Measurements from ENCODE around the gene HIVEP3.

Gene HIVEP3

GRCh38 chr1:41677620-41678019 lies 241.1 kb downstream of the HIVEP3 start:
- no peak for DNase-seq

GRCh38 chr1:41675401-41675800 lies 243.3 kb downstream of the HIVEP3 start:
- DNase-seq, result no peak

DNA sequence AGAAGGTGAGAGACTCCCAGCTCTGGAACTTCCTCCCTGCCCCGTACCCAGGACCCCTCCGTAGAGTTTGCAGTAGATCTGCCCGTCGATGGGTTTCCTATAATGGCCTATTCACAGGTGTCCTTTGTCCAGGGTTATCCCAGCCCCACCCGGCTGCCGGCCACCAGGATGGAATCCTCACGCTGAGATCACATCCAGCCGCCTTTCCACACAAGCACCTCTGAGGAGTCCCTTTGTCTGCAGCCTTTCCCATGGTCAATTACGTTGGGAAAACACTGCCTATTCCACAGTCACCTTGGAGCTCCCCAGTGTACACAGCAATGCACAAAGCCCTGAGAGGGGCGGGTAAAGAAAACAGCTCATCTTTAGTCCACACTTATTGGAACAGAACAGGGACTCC lies 244.2 kb downstream of the HIVEP3 start:
- DNase-seq, result no peak

GRCh38 chr1:41673806-41674205 lies 244.9 kb downstream of the HIVEP3 start:
- peak; percentile 46 to 50 for DNase-seq

GRCh38 chr1:41673378-41673777 lies 245.3 kb downstream of the HIVEP3 start:
- peak; percentile 39 to 57 for DNase-seq

DNA sequence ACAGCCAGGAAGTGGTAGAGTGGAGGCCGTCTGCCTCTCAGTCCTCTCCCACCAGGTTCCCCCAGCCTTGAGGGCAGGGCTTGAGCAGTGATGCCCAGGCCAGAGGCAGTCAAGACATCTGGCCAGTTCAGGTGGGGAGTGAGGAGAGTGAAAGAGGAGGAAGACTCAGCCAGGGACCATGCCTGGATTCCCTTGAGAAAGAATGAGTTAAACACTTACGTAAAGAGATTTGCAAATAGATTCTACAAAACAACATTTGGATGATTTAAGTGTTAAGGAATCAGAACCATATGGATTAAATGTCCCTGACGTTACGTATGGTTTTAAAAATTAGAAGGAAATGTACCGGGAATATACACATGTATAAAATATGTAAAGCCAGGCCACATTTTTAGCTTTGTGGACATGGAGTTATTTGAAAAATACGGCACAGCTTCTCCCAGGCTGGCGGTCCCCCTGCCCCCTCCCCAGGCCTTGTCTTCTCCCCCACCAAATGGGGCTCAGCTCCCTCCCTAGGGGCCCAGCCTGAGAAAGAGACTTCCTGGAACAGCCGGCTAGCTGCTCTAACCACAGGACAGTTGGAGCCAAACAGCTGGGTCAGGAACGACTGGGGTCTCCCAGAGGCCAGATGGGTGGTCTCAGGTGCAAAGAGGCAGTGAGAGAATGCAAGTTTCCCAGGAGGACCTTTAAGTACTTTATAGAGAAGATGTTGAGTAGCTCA lies 245.9 kb downstream of the HIVEP3 start:
- DNase-seq, result no peak

- no peak for DNase-seq
Observed at GRCh38 chr1:41672173-41672572, 246.5 kb downstream of the HIVEP3 start.

DNA sequence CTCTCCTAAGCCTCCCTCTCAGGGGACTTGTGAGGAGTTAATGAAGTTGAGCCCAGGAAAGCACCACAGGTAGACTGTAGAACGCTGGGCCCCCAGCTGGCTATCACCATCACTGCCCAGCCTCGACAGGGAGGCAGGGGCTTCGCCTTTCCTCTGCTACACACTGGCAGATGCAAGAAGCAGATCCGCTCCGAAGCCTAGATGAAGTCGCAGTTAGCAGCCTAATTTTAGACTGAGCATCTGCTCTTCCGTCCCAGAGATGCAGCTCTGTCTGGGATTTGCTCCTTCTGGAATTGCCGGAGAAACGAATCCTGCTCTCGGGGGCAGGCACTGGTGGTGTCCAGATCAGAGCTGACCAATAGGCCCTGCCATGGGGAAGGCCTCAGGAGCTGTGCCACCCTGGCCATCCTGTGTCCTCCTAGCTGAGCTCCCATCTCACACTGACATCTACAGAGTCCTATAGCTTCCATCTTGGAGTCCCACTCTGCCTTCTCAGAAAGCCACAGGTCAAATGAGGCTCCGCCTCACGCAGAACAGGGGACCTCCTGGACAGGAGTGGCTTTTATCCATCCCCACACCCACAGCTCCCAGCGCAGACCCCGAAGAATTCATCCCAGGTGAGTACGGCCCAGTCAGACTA lies 247.5 kb downstream of the HIVEP3 start:
- DNase-seq, result no peak

- DNase-seq, result peak; percentile 38 to 52
Observed at GRCh38 chr1:41670217-41670957, 248.3 kb downstream of the HIVEP3 start.

GRCh38 chr1:41668967-41669366 lies 249.8 kb downstream of the HIVEP3 start:
- no peak for DNase-seq

GRCh38 chr1:41668054-41668660 lies 250.6 kb downstream of the HIVEP3 start:
- no peak for DNase-seq

DNA sequence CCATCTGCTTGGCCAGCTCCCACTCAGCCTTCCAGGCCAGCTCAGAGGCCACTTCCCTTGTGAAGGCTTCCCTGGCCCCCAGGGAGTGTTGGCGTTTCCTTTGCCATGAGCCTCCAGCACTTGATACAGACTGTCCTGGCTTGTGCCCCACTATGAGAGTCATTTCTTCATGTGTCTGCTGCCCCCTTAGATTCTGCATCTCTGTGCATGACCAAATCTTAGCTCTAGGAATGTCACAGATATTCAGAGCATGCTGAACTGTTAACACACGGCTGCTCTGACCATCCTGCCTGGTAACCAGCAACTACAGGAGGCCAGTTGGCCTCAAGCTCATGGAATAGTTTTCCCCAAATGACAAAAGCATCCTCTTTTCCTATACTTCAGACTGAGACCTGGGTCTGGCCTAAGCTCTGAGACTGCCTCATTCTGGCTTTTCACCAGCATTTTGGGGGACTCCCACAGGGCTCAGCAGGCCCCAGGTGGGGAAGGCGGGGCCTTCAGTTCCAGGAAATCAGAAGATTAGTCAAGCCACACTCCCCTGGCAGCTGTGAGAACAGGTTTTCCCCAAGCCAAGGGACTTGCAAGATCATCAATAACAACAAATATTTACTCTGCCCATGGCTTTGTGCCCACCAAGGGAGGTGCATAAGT lies 251.6 kb downstream of the HIVEP3 start:
- peak; percentile 70 to 81 for DNase-seq

DNA sequence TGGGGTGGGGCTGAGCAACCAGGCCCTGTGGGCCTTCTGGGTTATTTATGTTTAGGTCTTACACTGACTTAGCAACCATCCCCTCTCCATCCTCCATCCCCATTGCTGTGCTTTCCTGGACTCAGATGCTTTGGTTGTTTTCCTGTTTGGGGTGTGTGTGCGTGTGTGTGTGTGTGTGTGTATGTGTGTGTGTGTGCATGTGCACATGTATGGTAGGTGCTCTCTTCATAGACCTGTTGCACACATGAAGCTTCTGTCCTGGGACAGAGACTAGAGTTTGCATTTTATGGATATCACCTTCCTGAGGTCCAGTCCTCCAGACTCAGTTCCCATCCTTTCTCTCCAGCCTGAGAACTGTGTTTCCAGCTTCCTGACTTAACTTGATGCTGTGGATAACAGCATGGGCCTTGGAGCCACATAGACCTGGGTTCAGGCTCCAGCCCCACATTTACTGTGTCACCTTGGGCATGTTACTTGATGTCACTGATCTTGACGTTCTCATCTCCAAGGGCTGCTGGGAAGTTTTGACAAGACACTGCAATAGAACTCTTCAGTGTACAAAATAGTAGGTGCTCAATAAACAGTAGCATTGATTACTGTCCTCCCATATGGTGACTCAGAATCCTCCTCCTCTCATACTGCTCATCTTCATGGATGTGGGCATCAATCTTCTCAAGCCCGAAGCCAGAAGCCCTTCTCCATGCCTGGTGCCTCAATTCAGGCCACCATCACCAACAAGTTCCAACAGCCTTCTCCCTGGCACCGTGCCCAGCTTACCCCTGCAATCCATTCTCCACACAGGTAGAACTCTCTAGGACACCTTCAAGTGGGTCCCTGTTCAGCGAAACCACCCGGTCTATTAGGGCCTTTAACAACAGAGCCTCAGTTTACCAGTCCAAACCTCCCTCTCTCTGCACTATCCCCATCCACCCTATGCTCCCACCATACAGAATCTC lies 252.5 kb downstream of the HIVEP3 start:
- DNase-seq, result no peak

- DNase-seq, result no peak
Observed at GRCh38 chr1:41664861-41665640, 253.7 kb downstream of the HIVEP3 start.

- DNase-seq, result no peak
Observed at GRCh38 chr1:41663671-41664400, 254.9 kb downstream of the HIVEP3 start.

- no peak for DNase-seq
Observed at GRCh38 chr1:41662765-41663437, 255.8 kb downstream of the HIVEP3 start.

GRCh38 chr1:41662061-41662764 lies 256.5 kb downstream of the HIVEP3 start:
- DNase-seq, result peak; percentile 76 to 83

GRCh38 chr1:41661428-41662060 lies 257.2 kb downstream of the HIVEP3 start:
- DNase-seq, result peak in 1 of 2 experiments; percentile 45

All from activated CD4-positive, alpha-beta T cell treated with anti-CD3 and anti-CD28 coated beads, Interleukin-2, amount 50 U/mL, for 48 hours (primary cell).